HG03196 (cell line): ENCODE measurements around the gene HTR4.
A peak's percentile ranks its signal among the peaks of the same experiment; 100 is the strongest.
"Not testable (repeated sequence)": the region's sequence is repeated elsewhere in the genome, so short reads cannot be mapped to it uniquely, and the experiment has no call there.

Experiments
- ATAC-seq: cut with Tn5 transposase; IDR thresholded peaks from one replicate; pipeline ENCODE4 v1.9.1; 2021; ENCODE audit not compliant: unreplicated experiment

HTR4 gene

DNA sequence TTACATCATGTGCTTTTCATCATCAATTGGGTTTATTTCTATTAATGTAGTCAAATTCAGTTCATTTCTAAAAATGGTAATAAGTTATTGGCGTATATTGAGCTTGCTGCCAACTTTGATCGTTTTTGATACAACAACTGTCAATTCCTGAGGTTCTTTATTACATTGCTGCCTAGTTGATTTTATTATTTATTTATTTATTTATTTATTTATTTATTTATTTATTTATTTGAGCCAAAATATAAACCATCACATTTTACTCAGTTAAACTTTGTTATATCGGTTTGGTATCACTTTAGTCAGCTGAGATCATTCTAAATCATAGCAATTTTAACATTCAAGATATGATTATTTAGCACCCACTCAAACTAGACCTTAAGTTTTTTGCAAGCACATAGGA, 170.6 kb downstream of the HTR4 start:
- ATAC-seq, result no peak

- ATAC-seq, result peak; percentile 64
Observed at GRCh38 chr5:148482697-148483462, 171.4 kb downstream of the HTR4 start.

GRCh38 chr5:148482196-148482595, 172.1 kb downstream of the HTR4 start:
- ATAC-seq, result no peak

- ATAC-seq, result no peak
Observed at GRCh38 chr5:148477429-148477828, 176.9 kb downstream of the HTR4 start.

DNA sequence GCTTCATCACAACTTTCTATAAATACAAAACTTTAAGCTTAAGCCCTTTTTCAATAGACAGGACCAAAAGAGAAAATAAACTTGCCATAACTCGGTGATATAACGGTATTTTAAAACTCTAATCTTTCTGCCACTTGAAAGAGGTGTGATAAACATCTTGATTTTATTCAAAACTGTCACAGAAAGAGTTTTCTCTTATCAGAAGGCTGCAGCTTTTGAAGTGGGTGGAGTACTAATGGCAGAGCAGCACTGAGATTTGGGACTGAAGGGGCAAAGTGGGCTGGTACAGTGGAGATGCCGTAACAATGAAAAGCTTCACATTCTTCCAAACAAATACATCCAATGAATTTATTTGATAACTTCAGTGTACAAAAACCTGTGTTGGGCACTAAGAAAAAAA, 178.0 kb downstream of the HTR4 start:
- ATAC-seq, result no peak

- no peak for ATAC-seq
Observed at GRCh38 chr5:148474025-148474511, 180.3 kb downstream of the HTR4 start.

DNA sequence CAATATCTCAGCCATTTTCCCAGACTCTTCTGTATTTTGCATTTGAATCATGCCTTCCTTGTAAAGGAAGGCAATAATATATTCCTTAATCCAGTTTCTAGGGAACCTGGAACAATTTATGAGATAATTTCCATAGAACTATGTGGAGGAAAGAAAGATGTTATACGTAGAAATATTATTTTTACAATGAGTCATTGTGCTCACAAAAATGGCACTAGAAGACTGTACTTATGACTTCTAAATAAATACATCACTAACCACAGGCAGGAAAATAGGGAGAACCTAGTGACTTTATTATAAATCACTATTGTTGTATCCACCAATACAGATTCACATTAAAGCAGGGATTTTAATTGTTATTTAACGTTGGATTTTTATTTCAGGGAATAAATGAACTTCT, 182.9 kb downstream of the HTR4 start:
- ATAC-seq, result no peak

DNA sequence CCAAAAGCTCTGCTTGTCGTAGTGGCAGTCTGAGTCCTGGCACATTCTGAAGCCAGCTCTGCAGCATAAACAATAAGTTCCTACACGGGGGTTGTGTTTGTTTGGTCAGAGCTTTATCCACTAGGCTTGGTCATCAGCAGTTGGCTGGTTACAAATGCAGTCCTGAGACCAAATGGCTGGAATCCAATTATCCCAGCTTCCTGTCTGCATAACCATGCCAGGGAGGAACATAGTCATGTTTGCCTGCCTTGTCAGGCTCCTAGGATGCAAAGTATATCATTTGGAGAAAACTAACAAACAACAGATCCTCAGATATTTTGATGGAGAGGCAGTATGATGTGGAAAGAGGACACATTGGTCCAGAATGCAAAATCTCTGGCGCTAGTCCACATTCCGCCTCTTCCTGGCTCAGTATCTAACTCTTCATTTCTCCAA, 184.8 kb downstream of the HTR4 start:
- ATAC-seq, result no peak

- ATAC-seq, result not testable (repeated sequence)
Observed at GRCh38 chr5:148468746-148469145, 185.6 kb downstream of the HTR4 start.

DNA sequence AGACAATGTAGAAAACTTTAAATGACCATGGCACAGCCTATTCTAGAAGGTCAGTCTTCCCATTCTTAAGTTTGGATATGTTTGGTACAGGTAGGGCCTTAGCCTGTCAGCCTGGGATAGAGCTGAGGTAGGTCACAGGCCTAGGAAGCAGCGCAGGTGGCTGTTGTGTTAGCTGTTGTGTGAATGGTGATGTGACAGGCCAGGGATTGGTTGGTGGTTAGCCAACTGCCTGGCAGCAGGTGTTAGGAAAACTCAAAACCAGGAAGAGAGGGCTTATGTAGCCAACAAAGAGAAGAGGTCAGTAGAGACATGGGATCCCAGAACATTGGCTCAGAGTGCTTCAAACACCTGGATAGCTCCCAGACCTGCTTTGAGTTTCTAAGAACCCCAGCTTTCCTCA, 186.4 kb downstream of the HTR4 start:
- no peak for ATAC-seq

DNA sequence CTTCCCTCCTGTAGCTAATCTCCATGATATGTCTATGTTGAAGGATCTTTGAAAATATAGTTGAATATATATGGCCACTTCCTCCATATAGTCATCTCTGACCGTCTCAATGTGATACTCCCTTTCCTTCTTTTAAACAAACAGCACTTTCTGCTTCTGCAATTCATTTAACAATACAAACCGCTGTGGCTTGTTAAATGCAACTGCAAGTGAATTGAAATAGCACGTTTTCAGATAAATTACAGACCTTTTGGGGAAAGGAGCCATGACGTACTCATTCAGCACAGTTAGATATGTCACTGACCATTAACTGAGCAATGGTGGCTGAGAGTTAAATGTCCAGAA, 188.1 kb downstream of the HTR4 start:
- ATAC-seq, result no peak

DNA sequence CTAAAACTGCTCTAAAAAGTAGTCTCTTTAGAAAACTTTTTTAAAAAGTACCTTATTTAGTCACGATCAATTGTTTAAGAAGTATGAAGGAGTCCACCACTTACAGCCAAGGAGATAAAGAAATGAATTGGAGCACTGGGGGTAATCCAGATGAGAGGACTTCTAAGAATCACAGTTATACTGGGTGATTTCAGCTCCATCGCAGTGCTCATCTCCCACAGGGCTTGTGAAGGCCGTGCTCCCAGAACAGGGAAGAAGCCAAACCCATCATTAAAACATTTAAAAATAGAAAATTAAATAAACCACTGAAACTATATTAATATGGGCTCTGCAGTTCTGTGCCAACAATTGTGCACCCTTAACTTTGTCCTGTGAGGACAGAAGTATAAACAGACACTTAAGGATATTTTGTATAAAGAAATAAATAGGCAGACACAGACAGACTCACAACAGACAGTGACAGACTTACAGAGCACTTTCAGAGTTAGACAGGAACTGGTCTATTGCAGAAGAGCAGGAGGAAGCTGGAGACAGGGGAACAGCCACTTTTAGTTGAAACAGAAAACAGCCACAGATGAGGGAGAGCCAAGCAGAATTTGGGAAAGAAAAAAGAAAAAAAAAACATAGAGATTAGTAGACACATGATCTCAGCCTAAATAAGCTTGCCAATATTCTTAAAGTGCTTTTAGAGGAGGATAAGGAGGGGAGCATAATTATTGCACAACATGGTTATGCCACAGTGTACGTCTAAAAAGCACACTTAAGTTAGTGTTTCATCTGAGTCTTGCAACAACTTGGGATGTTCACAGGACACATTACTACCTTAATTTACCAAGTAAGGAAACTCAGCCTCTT, 188.7 kb downstream of the HTR4 start:
- no peak for ATAC-seq

- no peak for ATAC-seq
Observed at GRCh38 chr5:148459669-148460068, 194.7 kb downstream of the HTR4 start.

GRCh38 chr5:148458036-148458888, 196.1 kb downstream of the HTR4 start:
- no peak for ATAC-seq

DNA sequence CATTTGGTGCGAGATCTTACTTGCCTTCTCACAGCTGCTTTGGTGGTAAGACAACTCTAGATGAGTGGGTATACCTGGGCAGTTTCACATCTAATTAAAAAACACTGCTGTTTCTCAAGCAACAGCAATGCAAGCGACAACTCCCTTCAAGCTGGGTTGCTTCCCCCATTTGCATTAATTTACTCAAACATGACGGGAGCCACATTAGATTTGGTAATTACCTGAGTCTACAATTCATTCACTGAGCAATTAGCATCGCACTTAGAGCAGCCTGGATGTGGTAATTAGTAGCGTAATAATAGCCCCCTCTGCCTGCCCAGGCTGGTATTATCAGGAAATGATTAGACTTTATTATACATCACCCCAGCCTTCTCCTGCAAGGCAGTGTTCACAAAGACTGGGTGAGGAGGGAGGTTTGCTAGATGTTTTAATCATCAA, 197.1 kb downstream of the HTR4 start:
- peak; percentile 67 for ATAC-seq

- ATAC-seq, result no peak
Observed at GRCh38 chr5:148455185-148455584, 199.1 kb downstream of the HTR4 start.

DNA sequence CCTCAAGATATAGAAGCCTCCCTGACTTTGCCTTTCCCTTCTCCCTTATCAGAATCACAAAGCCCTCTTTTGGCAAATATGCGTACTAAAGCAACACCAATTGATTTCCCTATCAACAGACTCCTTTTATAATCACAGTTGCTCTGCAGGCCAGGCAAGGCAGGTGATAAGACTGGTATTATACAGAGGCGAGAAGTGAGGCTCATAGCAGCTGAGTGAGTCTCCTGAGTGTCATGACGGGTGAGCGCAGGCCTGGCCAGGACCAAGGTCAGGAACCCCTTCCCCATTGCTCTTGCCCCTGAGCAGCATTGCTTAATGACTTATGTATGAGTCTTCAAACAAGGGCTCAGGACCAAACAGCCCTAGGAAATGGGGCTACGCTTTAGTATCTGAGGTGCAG, 199.8 kb downstream of the HTR4 start:
- no peak for ATAC-seq

GRCh38 chr5:148452499-148453193, 201.7 kb downstream of the HTR4 start:
- no peak for ATAC-seq

DNA sequence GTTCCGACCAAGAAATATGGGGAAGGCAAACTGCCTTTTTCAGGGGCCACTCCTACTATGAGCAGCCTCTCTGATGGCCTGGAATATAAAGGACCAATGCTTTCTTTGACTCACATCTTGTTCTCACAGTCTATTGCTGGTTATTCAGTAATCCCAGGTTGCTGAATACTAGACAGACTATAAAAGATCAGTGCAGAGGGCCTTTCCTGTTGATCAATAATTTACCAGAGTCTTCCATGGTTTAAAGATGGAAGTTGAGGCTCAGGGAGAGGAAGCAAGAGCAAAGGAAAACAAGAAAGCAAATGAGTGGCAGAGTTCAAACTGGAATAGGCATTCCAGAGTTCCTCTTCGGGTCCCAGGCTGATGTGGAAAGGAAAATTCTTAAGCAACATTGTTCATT, 207.7 kb downstream of the HTR4 start:
- no peak for ATAC-seq

GRCh38 chr5:148445578-148445977, 208.7 kb downstream of the HTR4 start:
- ATAC-seq, result no peak

GRCh38 chr5:148443998-148444397, 210.3 kb downstream of the HTR4 start:
- peak; percentile 83 for ATAC-seq
